Gastrocnemius medialis (tissue), 4 donors: ENCODE measurements around the gene CDH3.

ENCODE experiments used
- CTCF ChIP-seq, 5 experiments: fragments of 450-650 bp in 3 of 5; fragments of 200-600 bp in 2 of 5; sonication (generic) in 2 of 5; IDR thresholded peaks in 4 of 5; conservative IDR thresholded peaks in 1 of 5; 1 replicate in 4 of 5; 2 replicates in 1 of 5; pipeline ENCODE4 v1.5.1; 2016 to 2019; ENCODE audit warnings: antibody characterized with exemption in 5 of 5, mild to moderate bottlenecking in 3 of 5, moderate library complexity in 3 of 5
- POLR2A ChIP-seq, 2 donors: fragments of 450-650 bp; IDR thresholded peaks; one replicate each; pipeline ENCODE4 v1.6.1; 2017; ENCODE audit warnings: antibody characterized with exemption in 2 of 2, mild to moderate bottlenecking in 2 of 2, moderate library complexity in 2 of 2

GRCh38 chr16:68704232-68704867 is 59.2 kb downstream of the CDH3 start:
- TF ChIP-seq CTCF (IDR thresholded peaks at IDR 0.05 in 4 of 5, conservative IDR thresholded peaks at IDR 0.05 in 1 of 5) (peak in 1 of 5 experiments; percentile 25), POLR2A (IDR thresholded peaks at IDR 0.05) (no peak)
